Mesenchymal stem cell (in vitro differentiated cells and primary cell): ENCODE measurements around the gene FADS1.
A peak's percentile ranks its signal among the peaks of the same experiment; 100 is the strongest.

Experiments used
- DNase-seq: peaks from one replicate; pipeline ENCODE4 v3.0.0-alpha.2; 2013
- H2AFZ ChIP-seq: one replicate; pipeline ENCODE4 v1.6.1; 2013; ENCODE audit warnings: low read depth, mild to moderate bottlenecking, control low read depth, inconsistent platforms, low read length, moderate library complexity
- H2AK5ac ChIP-seq: 2 replicates; pipeline ENCODE4 v1.6.1; 2013; ENCODE audit warnings: low read length, moderate library complexity, mild to moderate bottlenecking, inconsistent platforms; ENCODE audit not compliant: severe bottlenecking
- H2BK120ac ChIP-seq: one replicate; pipeline ENCODE4 v1.6.1; 2013; ENCODE audit warnings: low read depth, mild to moderate bottlenecking, inconsistent platforms, low read length, moderate library complexity
- H2BK12ac ChIP-seq, 2 experiments: one replicate each; pipeline ENCODE4 v1.6.1; 2013; ENCODE audit warnings: inconsistent platforms in 2 of 2, low read length in 2 of 2, mild to moderate bottlenecking in 2 of 2, moderate library complexity in 2 of 2, control low read depth in 1 of 2
- H2BK15ac ChIP-seq: one replicate; pipeline ENCODE4 v1.6.1; 2013; ENCODE audit warnings: mild to moderate bottlenecking, low read depth, inconsistent platforms; ENCODE audit not compliant: poor library complexity, severe bottlenecking
- H2BK5ac ChIP-seq: 2 replicates; pipeline ENCODE4 v1.6.1; 2013; ENCODE audit warnings: low read depth, mild to moderate bottlenecking, low read length, control low read depth, inconsistent platforms; ENCODE audit not compliant: poor library complexity, severe bottlenecking
- H3K14ac ChIP-seq, 2 experiments: one replicate each; pipeline ENCODE4 v1.6.1; 2013; ENCODE audit warnings: inconsistent platforms in 2 of 2, low read length in 2 of 2, control low read depth in 1 of 2, mild to moderate bottlenecking in 1 of 2, moderate library complexity in 1 of 2
- H3K18ac ChIP-seq, 2 experiments: one replicate each; pipeline ENCODE4 v1.6.1; 2013; ENCODE audit warnings: inconsistent platforms in 2 of 2, low read length in 2 of 2, control low read depth in 1 of 2, low read depth in 1 of 2, mild to moderate bottlenecking in 1 of 2
- H3K23ac ChIP-seq, 2 experiments: one replicate each; pipeline ENCODE4 v1.6.1; 2013; ENCODE audit warnings: inconsistent platforms in 2 of 2, low read length in 2 of 2, mild to moderate bottlenecking in 2 of 2, moderate library complexity in 2 of 2, control low read depth in 1 of 2
- H3K27ac ChIP-seq: 2 replicates; pipeline ENCODE4 v1.5.1; 2013; ENCODE audit warnings: mild to moderate bottlenecking, moderate library complexity, low read length, control low read depth, inconsistent platforms; ENCODE audit not compliant: poor library complexity, severe bottlenecking
- H3K27me3 ChIP-seq, 2 experiments: 2 replicates each; pipeline versions ENCODE4 v1.6.1 to v1.7.0; 2013; ENCODE audit warnings: low read length in 2 of 2, mild to moderate bottlenecking in 2 of 2, moderate library complexity in 2 of 2, control low read depth in 1 of 2, inconsistent platforms in 1 of 2; ENCODE audit not compliant: control insufficient read depth in 1 of 2, insufficient read depth in 1 of 2
- H3K36me3 ChIP-seq, 2 experiments: 2 replicates each; pipeline versions ENCODE4 v1.6.1 to v1.7.0; 2013; ENCODE audit warnings: low read length in 2 of 2, control low read depth in 1 of 2, inconsistent platforms in 1 of 2, low read depth in 1 of 2, mild to moderate bottlenecking in 1 of 2; ENCODE audit not compliant: insufficient read depth in 2 of 2, control insufficient read depth in 1 of 2
- H3K4ac ChIP-seq, 2 experiments: one replicate each; pipeline ENCODE4 v1.6.1; 2013; ENCODE audit warnings: inconsistent platforms in 2 of 2, low read length in 2 of 2, mild to moderate bottlenecking in 2 of 2, moderate library complexity in 2 of 2, control low read depth in 1 of 2, low read depth in 1 of 2
- H3K4me1 ChIP-seq: 2 replicates; pipeline ENCODE4 v1.6.1; 2013; ENCODE audit warnings: low read depth, low read length, control low read depth; ENCODE audit not compliant: control insufficient read depth, insufficient read depth
- H3K4me2 ChIP-seq: 2 replicates; pipeline ENCODE4 v1.6.1; 2013; ENCODE audit warnings: low read length, mild to moderate bottlenecking, inconsistent platforms; ENCODE audit not compliant: poor library complexity, severe bottlenecking
- H3K4me3 ChIP-seq, 2 experiments: 2 replicates each; pipeline versions ENCODE4 v1.5.1 to v1.7.0; 2013; ENCODE audit warnings: low read length in 2 of 2, mild to moderate bottlenecking in 2 of 2, control low read depth in 1 of 2, low read depth in 1 of 2; ENCODE audit not compliant: insufficient read depth in 1 of 2
- H3K79me1 ChIP-seq: replicated peaks from 2 replicates; pipeline ENCODE4 v1.6.1; 2013; ENCODE audit warnings: mild to moderate bottlenecking, control low read depth, low read length, inconsistent platforms; ENCODE audit not compliant: poor library complexity, severe bottlenecking
- H3K9ac ChIP-seq: 2 replicates; pipeline ENCODE4 v1.7.0; 2013; ENCODE audit warnings: mild to moderate bottlenecking, low read length, moderate library complexity
- H3K9me3 ChIP-seq: 2 replicates; pipeline ENCODE4 v1.7.0; 2013; ENCODE audit warnings: mild to moderate bottlenecking, low read length; ENCODE audit not compliant: control insufficient read depth
- H4K8ac ChIP-seq: one replicate; pipeline ENCODE4 v1.6.1; 2013; ENCODE audit warnings: inconsistent platforms, mild to moderate bottlenecking, low read length, moderate library complexity
- H4K91ac ChIP-seq: one replicate; pipeline ENCODE4 v1.6.1; 2013; ENCODE audit warnings: mild to moderate bottlenecking, low read length, inconsistent platforms
- WGBS: methylation state at CpG from one replicate; pipeline ENCODE4 v1.1.7; 2013; ENCODE audit warnings: mixed read lengths; 5-methylcytosine and 5-hydroxymethylcytosine counted together

The FADS1 gene

GRCh38 chr11:61762223-61762615 lies 54.6 kb downstream of the FADS1 start:
- Histone ChIP-seq H2BK12ac (no peak overlapping the region), H2AK5ac (no peak overlapping the region), H3K4me2 (no peak overlapping the region), H3K18ac (no peak overlapping the region), H2BK5ac (no peak overlapping the region), H4K8ac (no peak overlapping the region), H2AFZ (no peak overlapping the region), H4K91ac (no peak overlapping the region), H3K9me3 (no peaks in the 10 kb centered on the region), H2BK120ac (no peak overlapping the region), H3K9ac (no peak overlapping the region), H3K23ac (no peak overlapping the region), H3K4me3 (no peak overlapping the region), H3K4ac (no peak overlapping the region), H2BK15ac (no peak overlapping the region), H3K27me3 (peaks cover 0 to 58% of the 10 kb centered on the region in 2 experiments), H3K27ac (no peak overlapping the region), H3K79me1 (peaks cover 21% of the 10 kb centered on the region), H3K14ac (no peak overlapping the region), H3K4me1 (peaks cover 70% of the 10 kb centered on the region), H3K36me3 (peaks cover 0 to 15% of the 10 kb centered on the region in 2 experiments)
- WGBS: 93% methylated on average over 9 of the region's 10 CpGs
- no peak for DNase-seq

- Histone ChIP-seq H3K36me3 (peaks cover 0 to 15% of the 10 kb centered on the region in 2 experiments), H2AFZ (no peak overlapping the region), H2BK5ac (no peak overlapping the region), H3K14ac (no peak overlapping the region), H3K18ac (no peak overlapping the region), H2BK15ac (no peak overlapping the region), H4K8ac (no peak overlapping the region), H3K4me2 (no peak overlapping the region), H3K27me3 (peaks cover 0 to 58% of the 10 kb centered on the region in 2 experiments), H2BK120ac (no peak overlapping the region), H3K27ac (no peak overlapping the region), H3K4ac (no peak overlapping the region), H4K91ac (no peak overlapping the region), H3K9ac (no peak overlapping the region), H3K9me3 (no peaks in the 10 kb centered on the region), H3K23ac (no peak overlapping the region), H3K79me1 (peaks cover 24% of the 10 kb centered on the region), H2BK12ac (no peak overlapping the region), H3K4me1 (peaks cover 70% of the 10 kb centered on the region), H2AK5ac (no peak overlapping the region), H3K4me3 (no peak overlapping the region)
- WGBS: 86% methylated on average over 11 of the region's 11 CpGs
- no peak for DNase-seq
These were observed 55.2 kb downstream of the FADS1 start for GRCh38 chr11:61761440-61762222.

GRCh38 chr11:61760946-61761345 lies 55.9 kb downstream of the FADS1 start:
- Histone ChIP-seq H3K27me3 (peaks cover 0 to 58% of the 10 kb centered on the region in 2 experiments), H2BK15ac (no peak overlapping the region), H2BK5ac (no peak overlapping the region), H3K9me3 (no peaks in the 10 kb centered on the region), H3K14ac (no peak overlapping the region), H2AK5ac (no peak overlapping the region), H2BK120ac (no peak overlapping the region), H2AFZ (no peak overlapping the region), H3K4me1 (peaks cover 70% of the 10 kb centered on the region), H3K36me3 (peaks cover 0 to 15% of the 10 kb centered on the region in 2 experiments), H3K27ac (no peak overlapping the region), H3K79me1 (peaks cover 29% of the 10 kb centered on the region), H3K4me3 (no peak overlapping the region), H4K91ac (no peak overlapping the region), H3K23ac (no peak overlapping the region), H4K8ac (no peak overlapping the region), H3K4me2 (no peak overlapping the region), H3K4ac (no peak overlapping the region), H2BK12ac (no peak overlapping the region), H3K9ac (no peak overlapping the region), H3K18ac (no peak overlapping the region)
- 88% methylated on average over 13 of the region's 13 CpGs for WGBS
- no peak for DNase-seq

DNA sequence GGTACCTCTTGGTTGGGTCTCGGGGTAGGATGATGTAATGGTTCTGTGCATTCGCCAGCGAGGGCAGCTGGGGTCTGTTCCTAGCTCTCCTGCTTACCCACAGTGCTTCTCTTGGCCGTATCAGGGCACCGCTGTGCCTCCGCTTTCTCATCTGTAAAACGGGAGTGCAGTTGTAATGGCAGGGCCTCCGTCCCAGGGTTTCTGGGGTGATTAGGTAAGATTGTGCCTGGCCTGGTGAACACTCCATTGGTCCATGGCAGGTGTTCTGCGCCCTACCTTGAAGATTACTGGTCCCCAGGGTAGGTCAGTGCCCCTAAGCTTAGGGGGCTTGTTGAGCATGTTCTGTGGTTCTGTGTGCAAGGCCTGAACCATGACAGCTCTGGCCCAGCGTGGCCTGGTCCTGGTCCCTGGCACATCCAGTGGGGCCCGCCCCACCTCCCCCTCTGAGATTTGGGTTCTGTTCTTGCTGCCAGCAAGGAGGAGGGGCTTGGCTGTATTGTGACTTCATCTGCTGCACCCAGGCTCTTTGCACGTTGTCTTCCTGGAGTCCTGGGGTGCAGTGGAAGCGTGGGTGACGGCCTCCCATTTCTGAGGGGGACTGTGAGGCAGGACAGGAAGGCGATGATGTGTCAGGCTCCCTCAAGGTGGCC lies 59.5 kb downstream of the FADS1 start:
- H3K4ac ChIP-seq: peak overlapping the region in 1 of 2 experiments; percentile 53
- peak overlapping the region; percentile 15 for H2BK15ac ChIP-seq
- H2AK5ac ChIP-seq: peak overlapping the region; percentile 96
- WGBS: 96% methylated on average over 15 of the region's 15 CpGs
- H2BK120ac ChIP-seq: no peak overlapping the region
- H2AFZ ChIP-seq: no peak overlapping the region
- no peak for DNase-seq
- no peak overlapping the region for H3K4me2 ChIP-seq
- no peak overlapping the region for H3K4me3 ChIP-seq
- no peak overlapping the region for H3K9ac ChIP-seq
- H4K8ac ChIP-seq: peak overlapping the region; percentile 73
- peaks cover 69% of the 10 kb centered on the region for H3K4me1 ChIP-seq
- peak overlapping the region in 1 of 2 experiments; percentile 46 for H2BK12ac ChIP-seq
- no peaks in the 10 kb centered on the region for H3K9me3 ChIP-seq
- H3K14ac ChIP-seq: peak overlapping the region in 1 of 2 experiments; percentile 56
- H3K27ac ChIP-seq: no peak overlapping the region
- H4K91ac ChIP-seq: peak overlapping the region; percentile 36
- no peak overlapping the region for H2BK5ac ChIP-seq
- peak overlapping the region in 1 of 2 experiments; percentile 37 for H3K18ac ChIP-seq
- peaks cover 36% of the 10 kb centered on the region for H3K79me1 ChIP-seq
- H3K36me3 ChIP-seq: peaks cover 0 to 12% of the 10 kb centered on the region in 2 experiments
- H3K27me3 ChIP-seq: peaks cover 0 to 46% of the 10 kb centered on the region in 2 experiments
- H3K23ac ChIP-seq: no peak overlapping the region
